Mucosa of descending colon (tissue), 3 donors: ENCODE data around the gene CFAP99. TPM values are rescaled to one million over a fixed set of nuclear protein-coding genes. Genes with fewer than 3 reads are reported as not detected.

Experiments
- ATAC-seq: fragments of 200-7000 bp; cut with Tn5 transposase; one replicate; pipeline ENCODE4 v1.9.1; 2020; ENCODE audit warnings: mild to moderate bottlenecking, moderate library complexity
- DNase-seq, 3 donors: peaks; one replicate each; pipeline ENCODE4 v3.0.0-alpha.2; 2020
- H3K36me3 ChIP-seq: fragments of 200-600 bp; one replicate; pipeline ENCODE4 v1.8.0; 2021; ENCODE audit warnings: low read depth, mild to moderate bottlenecking
- H3K4me1 ChIP-seq: fragments of 200-600 bp; one replicate; pipeline ENCODE4 v1.8.0; 2021; ENCODE audit warnings: low read depth, mild to moderate bottlenecking
- H3K4me3 ChIP-seq: fragments of 200-600 bp; one replicate; pipeline ENCODE4 v1.8.0; 2021; ENCODE audit warnings: mild to moderate bottlenecking
- H3K9me3 ChIP-seq: fragments of 200-600 bp; one replicate; pipeline ENCODE4 v1.8.0; 2021; ENCODE audit warnings: mild to moderate bottlenecking
- CTCF ChIP-seq: fragments of 200-600 bp; IDR thresholded peaks from one replicate; pipeline ENCODE4 v1.8.0; 2022; ENCODE audit warnings: antibody characterized with exemption, mild to moderate bottlenecking
- intact Hi-C, 2 donors: fragments of 100-400 bp; cut with DNase I in 1 of 2; cut with micrococcal nuclease in 1 of 2; formaldehyde crosslinking; loops; one replicate each; pipeline versions ENCODE4 v1.11.0 to v1.11.1; 2022; cut with DNase I, micrococcal nuclease
- total RNA-seq, 3 donors: library from RNA; stranded (reverse); fragmentation: NEBNext Ultra II Directional in 2 of 3; extraction: Animal tissue kit (Norgen Biotek cat#: 25700) in 2 of 3; gene quantifications; one replicate each; pipeline versions ENCODE4 v1.2.1 to v1.2.4, GENCODE V29; 2021 to 2023
- donor health status: DM: no; HTN: no; CAD: no; lungs with moderate emphysema.
- donor health status: DM: no; HTN: no; CAD: no.
- donor health status: DM: no; HTN: yes; CAD: no.

Gene CFAP99
- total RNA-seq, 3 donors from 2014 or later: 1.2 to 1.3 (median 1.2) TPM

DNA sequence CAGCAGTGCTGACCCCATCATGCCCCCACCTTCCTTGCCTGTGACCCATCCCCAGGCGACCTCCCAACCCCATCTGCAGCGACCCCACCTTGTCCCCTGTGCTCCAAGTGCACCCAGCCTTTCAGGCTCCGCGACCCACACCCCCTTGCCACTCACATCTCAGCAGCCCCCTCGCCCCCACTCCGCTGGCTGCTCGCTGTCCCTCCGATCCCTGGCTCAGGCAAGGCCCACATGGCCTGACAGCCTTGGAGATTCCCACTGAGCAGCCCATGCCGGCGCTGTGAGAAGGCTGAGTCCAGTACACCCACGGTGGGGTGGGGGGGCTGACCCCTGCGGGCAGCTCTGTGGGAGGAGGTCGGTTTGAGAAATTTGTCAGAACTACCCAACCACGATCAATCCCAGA lies 9.4 kb upstream of the CFAP99 start:
- ATAC-seq (no peak), DNase-seq (peak in 1 of 3 donors; percentile 50)
- intact Hi-C loops: no loop called here
- H3K9me3 ChIP-seq: no peaks in the 10 kb centered on the region
- no peak for TF ChIP-seq CTCF
- peaks cover 25% of the 10 kb centered on the region for H3K4me1 ChIP-seq
- no peaks in the 10 kb centered on the region for H3K36me3 ChIP-seq
- no peak overlapping the region for H3K4me3 ChIP-seq

DNA sequence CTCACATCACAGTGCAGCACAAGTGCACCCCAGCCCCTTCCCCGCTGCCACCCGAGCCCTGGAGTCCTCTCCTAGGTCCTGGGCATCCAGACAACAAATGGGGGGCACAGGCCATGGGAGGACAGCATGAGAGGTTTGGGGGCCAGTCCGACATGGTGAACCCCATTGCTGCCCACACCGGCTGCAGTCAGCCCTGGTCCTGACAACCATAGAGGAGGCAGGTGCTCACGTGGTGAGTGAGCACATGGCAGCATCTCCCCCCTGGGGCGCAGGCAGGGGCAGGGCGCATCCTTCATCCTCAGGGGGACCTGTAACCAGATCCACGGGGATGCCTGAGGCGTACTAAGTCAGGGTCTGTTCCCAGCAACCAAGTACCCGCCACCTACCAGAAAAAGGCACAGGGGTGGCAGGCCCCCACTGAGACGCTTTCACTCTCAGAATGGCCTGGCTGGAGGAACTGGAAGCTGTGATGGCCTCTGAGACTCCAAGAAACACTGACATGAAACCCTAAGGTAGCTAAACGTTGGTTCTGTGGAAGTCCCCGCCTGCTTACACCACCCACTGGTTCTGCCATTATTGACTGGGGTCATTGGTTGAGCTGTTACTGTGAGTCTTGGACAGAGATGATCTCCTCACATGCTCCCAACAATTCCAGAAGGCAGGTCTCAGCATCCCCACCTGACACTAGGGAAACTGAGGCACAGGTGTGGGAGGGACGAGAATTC lies 6.8 kb upstream of the CFAP99 start:
- Histone ChIP-seq H3K9me3 (no peaks in the 10 kb centered on the region), H3K36me3 (no peaks in the 10 kb centered on the region), H3K4me1 (peaks cover 30% of the 10 kb centered on the region), H3K4me3 (no peak overlapping the region)
- intact Hi-C loops: no loop called here
- TF ChIP-seq CTCF: no peak
- no peak for ATAC-seq
- DNase-seq: peak; percentile 29 to 57 (median 51)

DNA sequence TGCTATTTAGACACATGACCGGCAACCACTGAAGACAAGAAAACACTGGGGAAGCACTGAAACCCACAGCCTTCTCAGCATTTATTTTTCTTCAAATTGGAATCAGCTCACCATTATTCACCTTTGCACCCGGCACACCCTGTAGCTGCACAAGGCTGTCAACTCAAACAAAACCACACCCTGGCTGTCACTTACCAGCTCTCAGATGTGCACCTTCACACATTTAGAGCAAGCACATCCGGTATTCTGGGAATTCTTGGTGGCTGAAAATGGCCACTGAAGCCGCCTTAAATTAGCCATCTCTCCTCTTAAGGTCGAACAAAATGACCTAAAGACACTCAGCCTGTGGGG lies 6.2 kb upstream of the CFAP99 start:
- peak; percentile 75 for ATAC-seq

GRCh38 chr4:2412885-2413716 lies 5.7 kb upstream of the CFAP99 start:
- DNase-seq (peak; percentile 87 to 94 (median 91)), ATAC-seq (peak; percentile 84)
- peak; percentile 48 for TF ChIP-seq CTCF
- H3K4me1 ChIP-seq: peaks cover 35% of the 10 kb centered on the region
- H3K36me3 ChIP-seq: no peaks in the 10 kb centered on the region
- H3K4me3 ChIP-seq: no peak overlapping the region
- no peaks in the 10 kb centered on the region for H3K9me3 ChIP-seq
- intact Hi-C loops: no loop called here

More for the DNA sequence above, 6.2 kb upstream of the CFAP99 start:
- H3K36me3 ChIP-seq: no peaks in the 10 kb centered on the region
- no peaks in the 10 kb centered on the region for H3K9me3 ChIP-seq
- no peak for TF ChIP-seq CTCF
- intact Hi-C loops: no loop called here
- no peak overlapping the region for H3K4me3 ChIP-seq
- peaks cover 31% of the 10 kb centered on the region for H3K4me1 ChIP-seq
- DNase-seq: peak; percentile 69 to 92 (median 71)

DNA sequence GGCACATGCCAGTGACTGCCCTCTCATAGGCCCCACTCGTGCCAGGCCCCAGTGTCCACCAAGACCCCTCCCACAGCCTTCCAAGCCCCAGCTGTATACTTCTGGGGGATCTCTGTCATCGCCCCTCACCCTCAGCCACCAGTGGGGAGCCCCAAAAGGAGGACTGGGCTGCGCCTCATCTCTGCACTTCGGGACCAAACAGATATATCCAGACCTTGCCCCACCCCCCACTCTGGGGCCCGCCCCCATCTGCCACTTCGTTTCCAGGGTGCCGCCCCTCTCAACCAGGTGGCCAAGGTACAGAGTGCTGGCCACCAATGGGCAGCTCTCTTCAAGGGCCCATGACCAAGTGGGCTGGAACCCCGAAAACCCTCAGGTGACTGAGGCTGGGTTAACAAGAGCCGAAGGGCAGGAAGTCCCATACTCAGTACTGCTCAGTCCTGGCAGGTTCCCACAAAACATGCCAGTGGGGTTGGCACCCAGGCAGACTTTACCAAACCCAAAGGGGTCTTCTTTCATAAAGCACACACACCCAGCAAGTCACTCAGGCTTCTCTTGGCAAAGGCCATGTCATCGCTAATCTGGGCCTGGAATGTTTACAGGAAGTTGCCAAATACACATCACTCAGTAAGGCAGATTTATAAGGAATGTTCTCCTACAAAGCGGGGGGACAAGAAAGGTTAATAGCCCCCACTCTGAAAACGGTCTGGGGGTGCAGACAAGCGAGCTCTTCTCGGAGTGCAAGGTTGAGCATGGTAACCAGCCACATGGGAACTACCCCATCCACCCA lies 4.7 kb upstream of the CFAP99 start:
- intact Hi-C loops: no loop called here
- Histone ChIP-seq H3K9me3 (no peaks in the 10 kb centered on the region), H3K4me1 (peaks cover 36% of the 10 kb centered on the region), H3K4me3 (no peak overlapping the region), H3K36me3 (no peaks in the 10 kb centered on the region)
- peak; percentile 44 for ATAC-seq
- DNase-seq: peak; percentile 88
- TF ChIP-seq CTCF: no peak
